ENCODE data around the gene MPIG6B.

Gene MPIG6B

GRCh38 chr6:31771992-31772358, 48.8 kb downstream of the MPIG6B start:
- Histone ChIP-seq H3K79me2 (ENCODE audit: low read length) (peaks cover 13% of the 10 kb centered on the region), H3K4me1 (ENCODE audit: low read length) (peaks cover 15% of the 10 kb centered on the region), H3K27ac (ENCODE audit: low read length) (no peak overlapping the region), H4K20me1 (ENCODE audit: insufficient read depth, low read length) (no peaks in the 10 kb centered on the region), H3K9ac (ENCODE audit: low read length) (no peak overlapping the region), H3K4me3 (ENCODE audit: low read length) (no peak overlapping the region), H3K9me2 (replicated peaks; ENCODE audit: insufficient read depth, low read length) (no peaks in the 10 kb centered on the region), H3K36me3 (replicated peaks; ENCODE audit: insufficient read depth, low read length) (no peaks in the 10 kb centered on the region), H3K4me2 (ENCODE audit: low read depth, low read length) (no peak overlapping the region), H3F3A (ENCODE audit: insufficient read depth, low read length) (0 out of 2 replicates have a peak, but pooled peaks cover 9% of the 10 kb centered on the region), H3K27me3 (replicated peaks; ENCODE audit: insufficient read depth, low read length) (no peaks in the 10 kb centered on the region), H2AFZ (ENCODE audit: low read length) (no peak overlapping the region), H3K9me3 (replicated peaks; ENCODE audit: insufficient read depth, low read length) (no peaks in the 10 kb centered on the region)
- no peak for TF ChIP-seq EZH2 (optimal IDR thresholded peaks at IDR 0.05; ENCODE audit: low read depth, low read length)
- no peak for TF ChIP-seq CTCF (IDR thresholded peaks at IDR 0.05; ENCODE audit: low read length)
- TF ChIP-seq EZH2phosphoT487 (IDR thresholded peaks at IDR 0.05; ENCODE audit: low read length) = no peak
- no peak for DNase-seq

GRCh38 chr6:31775184-31775583, 52.0 kb downstream of the MPIG6B start:
- no peak for DNase-seq
- H2AFZ ChIP-seq (ENCODE audit: low read length) = no peak overlapping the region
- peaks cover 36% of the 10 kb centered on the region for H3F3A ChIP-seq (ENCODE audit: insufficient read depth, low read length)
- 0 out of 2 replicates have a peak, but pooled peaks cover under 1% of the 10 kb centered on the region for H3K36me3 ChIP-seq (replicated peaks; ENCODE audit: insufficient read depth, low read length)
- no peaks in the 10 kb centered on the region for H3K9me3 ChIP-seq (replicated peaks; ENCODE audit: insufficient read depth, low read length)
- no peak overlapping the region for H3K27ac ChIP-seq (ENCODE audit: low read length)
- H3K9me2 ChIP-seq (replicated peaks; ENCODE audit: insufficient read depth, low read length) = no peaks in the 10 kb centered on the region
- H3K79me2 ChIP-seq (ENCODE audit: low read length) = peaks cover 18% of the 10 kb centered on the region
- no peak overlapping the region for H3K4me3 ChIP-seq (ENCODE audit: low read length)
- H4K20me1 ChIP-seq (ENCODE audit: insufficient read depth, low read length) = no peaks in the 10 kb centered on the region
- H3K4me1 ChIP-seq (ENCODE audit: low read length) = peaks cover 30% of the 10 kb centered on the region
- no peak overlapping the region for H3K9ac ChIP-seq (ENCODE audit: low read length)
- H3K4me2 ChIP-seq (ENCODE audit: low read depth, low read length) = no peak overlapping the region
- TF ChIP-seq EZH2phosphoT487 (IDR thresholded peaks at IDR 0.05; ENCODE audit: low read length) (no peak), EZH2 (optimal IDR thresholded peaks at IDR 0.05; ENCODE audit: low read depth, low read length) (no peak), CTCF (IDR thresholded peaks at IDR 0.05; ENCODE audit: low read length) (no peak)
- no peaks in the 10 kb centered on the region for H3K27me3 ChIP-seq (replicated peaks; ENCODE audit: insufficient read depth, low read length)

- H3K9me2 ChIP-seq (replicated peaks; ENCODE audit: insufficient read depth, low read length) = no peaks in the 10 kb centered on the region
- H4K20me1 ChIP-seq (ENCODE audit: insufficient read depth, low read length) = no peaks in the 10 kb centered on the region
- H3K4me2 ChIP-seq (ENCODE audit: low read depth, low read length) = peak overlapping the region; percentile 99
- peak overlapping the region; percentile 93 for H3K9ac ChIP-seq (ENCODE audit: low read length)
- peaks cover 36% of the 10 kb centered on the region for H3F3A ChIP-seq (ENCODE audit: insufficient read depth, low read length)
- no peak for TF ChIP-seq CTCF (IDR thresholded peaks at IDR 0.05; ENCODE audit: low read length)
- TF ChIP-seq EZH2phosphoT487 (IDR thresholded peaks at IDR 0.05; ENCODE audit: low read length) = no peak
- no peak for TF ChIP-seq EZH2 (optimal IDR thresholded peaks at IDR 0.05; ENCODE audit: low read depth, low read length)
- H3K36me3 ChIP-seq (replicated peaks; ENCODE audit: insufficient read depth, low read length) = 0 out of 2 replicates have a peak, but pooled peaks cover 3% of the 10 kb centered on the region
- no peak for DNase-seq
- H3K4me3 ChIP-seq (ENCODE audit: low read length) = peak overlapping the region; percentile 59
- peaks cover 30% of the 10 kb centered on the region for H3K4me1 ChIP-seq (ENCODE audit: low read length)
- H3K79me2 ChIP-seq (ENCODE audit: low read length) = peaks cover 20% of the 10 kb centered on the region
- no peaks in the 10 kb centered on the region for H3K27me3 ChIP-seq (replicated peaks; ENCODE audit: insufficient read depth, low read length)
- H3K27ac ChIP-seq (ENCODE audit: low read length) = peak overlapping the region; percentile 96
- no peak overlapping the region; the same call in 1 of the 2 replicates for H2AFZ ChIP-seq (ENCODE audit: low read length)
- H3K9me3 ChIP-seq (replicated peaks; ENCODE audit: insufficient read depth, low read length) = no peaks in the 10 kb centered on the region
Measured at GRCh38 chr6:31775633-31776484, 52.7 kb downstream of the MPIG6B start.

Data from MM.1S (cell line).